ENCODE data around the gene GNG4. TPM values are rescaled to one million over a fixed set of nuclear protein-coding genes. Genes with fewer than 3 reads are reported as not detected.
"Not testable (repeated sequence)": the region's sequence is repeated elsewhere in the genome, so short reads cannot be mapped to it uniquely, and the experiment has no call there.

The GNG4 gene
- total RNA-seq, 2 experiments from 2014 or later, result not detected

DNA sequence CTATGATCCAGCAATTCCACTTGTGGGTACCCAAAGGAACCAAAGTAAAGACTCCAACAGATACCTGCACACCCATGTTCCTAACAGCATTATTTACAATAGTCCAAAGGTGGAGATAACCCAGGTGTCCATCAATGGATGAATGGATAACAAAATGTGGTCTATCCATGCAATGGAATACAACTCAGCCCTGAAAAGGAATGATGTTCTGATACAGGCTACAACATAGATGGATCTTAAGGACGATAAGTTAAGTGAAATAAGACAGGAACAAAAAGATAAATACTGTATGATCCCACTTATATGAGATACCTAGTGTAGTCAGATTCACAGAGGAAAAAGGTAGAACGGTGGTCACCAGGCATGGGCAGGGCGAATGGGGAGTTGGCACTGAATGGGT is 69.7 kb downstream of the GNG4 start:
- H3K36me3 ChIP-seq (ENCODE audit: insufficient read depth, low read length), result no peaks in the 10 kb centered on the region
- intact Hi-C loops (cut with micrococcal nuclease; ENCODE audit: unreplicated experiment), result no loop called here
- H3K9me3 ChIP-seq (ENCODE audit: low read length), result no peaks in the 10 kb centered on the region
- DNase-seq (ENCODE audit: low spot score), result no peak
- ChIA-PET POLR2A (no interaction called here), CTCF (ENCODE audit: unreplicated experiment) (no interaction called here)
- no peaks in the 10 kb centered on the region for H3K9me2 ChIP-seq (ENCODE audit: insufficient read depth, low read length)
- no peak for TF ChIP-seq EZH2phosphoT487 (IDR thresholded peaks at IDR 0.05; ENCODE audit: borderline replicate concordance, low read depth, low read length)
- TF ChIP-seq, protein P1, sequence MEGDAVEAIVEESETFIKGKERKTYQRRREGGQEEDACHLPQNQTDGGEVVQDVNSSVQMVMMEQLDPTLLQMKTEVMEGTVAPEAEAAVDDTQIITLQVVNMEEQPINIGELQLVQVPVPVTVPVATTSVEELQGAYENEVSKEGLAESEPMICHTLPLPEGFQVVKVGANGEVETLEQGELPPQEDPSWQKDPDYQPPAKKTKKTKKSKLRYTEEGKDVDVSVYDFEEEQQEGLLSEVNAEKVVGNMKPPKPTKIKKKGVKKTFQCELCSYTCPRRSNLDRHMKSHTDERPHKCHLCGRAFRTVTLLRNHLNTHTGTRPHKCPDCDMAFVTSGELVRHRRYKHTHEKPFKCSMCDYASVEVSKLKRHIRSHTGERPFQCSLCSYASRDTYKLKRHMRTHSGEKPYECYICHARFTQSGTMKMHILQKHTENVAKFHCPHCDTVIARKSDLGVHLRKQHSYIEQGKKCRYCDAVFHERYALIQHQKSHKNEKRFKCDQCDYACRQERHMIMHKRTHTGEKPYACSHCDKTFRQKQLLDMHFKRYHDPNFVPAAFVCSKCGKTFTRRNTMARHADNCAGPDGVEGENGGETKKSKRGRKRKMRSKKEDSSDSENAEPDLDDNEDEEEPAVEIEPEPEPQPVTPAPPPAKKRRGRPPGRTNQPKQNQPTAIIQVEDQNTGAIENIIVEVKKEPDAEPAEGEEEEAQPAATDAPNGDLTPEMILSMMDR (conservative IDR thresholded peaks at IDR 0.05; ENCODE audit: low read length), result no peak
- no peaks in the 10 kb centered on the region for H3K79me2 ChIP-seq (ENCODE audit: insufficient read depth, low read depth, low read length)
- BruUV-seq (replicated peaks), result no TSS peak
- H3K4me2 ChIP-seq (ENCODE audit: low read length), result no peak overlapping the region
- H2AFZ ChIP-seq (ENCODE audit: low read length), result no peak overlapping the region
- no peak overlapping the region for H3K4me3 ChIP-seq (ENCODE audit: low read depth, low read length, poor library complexity, severe bottlenecking)
- H3K4me1 ChIP-seq (ENCODE audit: insufficient read depth, low read length, poor library complexity, severe bottlenecking), result no peaks in the 10 kb centered on the region
- no peak overlapping the region for H3K27ac ChIP-seq (ENCODE audit: low read depth, low read length, poor library complexity, severe bottlenecking)
- H4K20me1 ChIP-seq (ENCODE audit: insufficient read depth, low read length), result no peaks in the 10 kb centered on the region

DNA sequence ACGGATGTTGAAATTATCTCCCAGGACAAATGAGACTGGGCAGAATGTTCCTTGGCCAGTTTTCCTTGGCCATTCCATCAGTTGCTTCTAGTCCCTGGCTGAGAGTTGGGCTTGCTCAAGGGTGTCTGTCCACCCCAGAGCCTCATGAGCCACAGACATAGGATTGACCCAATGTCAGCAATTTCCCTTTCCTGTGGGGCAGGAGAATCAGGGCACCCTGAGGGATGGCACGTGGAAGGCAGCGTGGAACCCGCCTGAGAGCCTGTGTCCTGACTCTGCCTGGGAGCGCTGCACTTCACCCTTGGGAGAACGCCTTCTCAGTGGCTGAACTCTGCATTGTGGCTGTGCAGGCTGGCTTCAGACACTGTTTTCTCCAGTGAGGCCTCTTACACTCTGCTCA is 74.0 kb downstream of the GNG4 start:
- ChIA-PET CTCF (ENCODE audit: unreplicated experiment) (no interaction called here), POLR2A (interaction anchor here (0.7 kb wide), 1 partner anchor 46 kb away, joined by 3 read pairs; no protein-coding TSS in a partner anchor)
- DNase-seq (ENCODE audit: low spot score), result no peak
- Histone ChIP-seq H3K79me2 (ENCODE audit: insufficient read depth, low read depth, low read length) (no peaks in the 10 kb centered on the region), H2AFZ (ENCODE audit: low read length) (no peak overlapping the region), H3K9me3 (ENCODE audit: low read length) (no peaks in the 10 kb centered on the region), H3K4me1 (ENCODE audit: insufficient read depth, low read length, poor library complexity, severe bottlenecking) (no peaks in the 10 kb centered on the region), H3K27ac (ENCODE audit: low read depth, low read length, poor library complexity, severe bottlenecking) (no peak overlapping the region), H3K4me2 (ENCODE audit: low read length) (no peak overlapping the region), H3K36me3 (ENCODE audit: insufficient read depth, low read length) (no peaks in the 10 kb centered on the region), H3K4me3 (ENCODE audit: low read depth, low read length, poor library complexity, severe bottlenecking) (no peak overlapping the region), H4K20me1 (ENCODE audit: insufficient read depth, low read length) (no peaks in the 10 kb centered on the region), H3K9me2 (ENCODE audit: insufficient read depth, low read length) (no peaks in the 10 kb centered on the region)
- TF ChIP-seq, protein P1 (conservative IDR thresholded peaks at IDR 0.05; ENCODE audit: low read length), result no peak
- TF ChIP-seq EZH2phosphoT487 (IDR thresholded peaks at IDR 0.05; ENCODE audit: borderline replicate concordance, low read depth, low read length), result no peak
- intact Hi-C loops (cut with micrococcal nuclease; ENCODE audit: unreplicated experiment), result no loop called here
- no TSS peak for BruUV-seq (replicated peaks)

DNA sequence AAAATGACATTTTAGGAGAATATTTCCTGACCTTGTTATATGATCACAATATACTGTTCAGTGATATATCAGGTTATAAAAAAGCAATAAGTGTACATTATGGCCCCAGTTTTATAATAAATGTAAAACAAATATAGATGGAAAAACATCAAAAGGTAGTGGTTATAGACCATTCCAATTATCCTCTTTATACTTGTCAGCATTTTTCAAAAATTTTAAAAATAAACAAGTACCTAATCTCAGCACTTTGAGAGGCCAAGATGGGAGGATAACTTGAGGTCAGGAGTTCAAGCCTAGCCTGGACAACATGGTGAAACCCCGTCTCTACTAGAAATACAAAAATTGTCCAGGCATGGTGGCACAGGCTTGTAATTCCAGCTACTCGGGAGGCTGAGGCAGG is 75.7 kb downstream of the GNG4 start:
- no TSS peak for BruUV-seq (replicated peaks)
- no peak overlapping the region for H3K4me2 ChIP-seq (ENCODE audit: low read length)
- H3K4me3 ChIP-seq (ENCODE audit: low read depth, low read length, poor library complexity, severe bottlenecking), result no peak overlapping the region
- no peak for TF ChIP-seq EZH2phosphoT487 (IDR thresholded peaks at IDR 0.05; ENCODE audit: borderline replicate concordance, low read depth, low read length)
- TF ChIP-seq, protein P1 (conservative IDR thresholded peaks at IDR 0.05; ENCODE audit: low read length), result no peak
- intact Hi-C loops (cut with micrococcal nuclease; ENCODE audit: unreplicated experiment), result no loop called here
- H3K9me3 ChIP-seq (ENCODE audit: low read length), result no peaks in the 10 kb centered on the region
- no peaks in the 10 kb centered on the region for H4K20me1 ChIP-seq (ENCODE audit: insufficient read depth, low read length)
- H2AFZ ChIP-seq (ENCODE audit: low read length), result no peak overlapping the region
- DNase-seq (ENCODE audit: low spot score), result no peak
- CTCF ChIA-PET (ENCODE audit: unreplicated experiment), result no interaction called here
- H3K9me2 ChIP-seq (ENCODE audit: insufficient read depth, low read length), result no peaks in the 10 kb centered on the region
- POLR2A ChIA-PET, result no interaction called here
- no peaks in the 10 kb centered on the region for H3K79me2 ChIP-seq (ENCODE audit: insufficient read depth, low read depth, low read length)
- H3K4me1 ChIP-seq (ENCODE audit: insufficient read depth, low read length, poor library complexity, severe bottlenecking), result no peaks in the 10 kb centered on the region
- H3K27ac ChIP-seq (ENCODE audit: low read depth, low read length, poor library complexity, severe bottlenecking), result no peak overlapping the region
- H3K36me3 ChIP-seq (ENCODE audit: insufficient read depth, low read length), result no peaks in the 10 kb centered on the region

DNA sequence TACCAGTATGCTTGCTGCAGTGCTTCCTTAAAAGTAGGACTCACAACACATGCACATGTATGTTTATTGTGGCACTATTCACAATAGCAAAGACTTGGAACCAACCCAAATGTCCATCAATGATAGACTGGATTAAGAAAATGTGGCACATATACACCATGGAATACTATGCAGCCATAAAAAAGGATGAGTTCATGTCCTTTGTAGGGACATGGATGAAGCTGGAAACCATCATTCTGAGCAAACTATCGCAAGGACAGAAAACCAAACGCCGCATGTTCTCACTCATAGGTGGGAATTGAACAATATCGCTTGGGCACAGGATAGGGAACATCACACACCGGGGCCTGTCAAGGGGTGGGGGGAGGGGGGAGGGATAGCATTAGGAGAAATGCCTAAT is 76.6 kb downstream of the GNG4 start:
- H3K4me3 ChIP-seq (ENCODE audit: low read depth, low read length, poor library complexity, severe bottlenecking); H3K4me2 ChIP-seq (ENCODE audit: low read length); H3K36me3 ChIP-seq (ENCODE audit: insufficient read depth, low read length); H3K79me2 ChIP-seq (ENCODE audit: insufficient read depth, low read depth, low read length); H3K9me3 ChIP-seq (ENCODE audit: low read length); intact Hi-C loops (cut with micrococcal nuclease; ENCODE audit: unreplicated experiment); H3K4me1 ChIP-seq (ENCODE audit: insufficient read depth, low read length, poor library complexity, severe bottlenecking); DNase-seq (ENCODE audit: low spot score); H2AFZ ChIP-seq (ENCODE audit: low read length); H4K20me1 ChIP-seq (ENCODE audit: insufficient read depth, low read length); H3K27ac ChIP-seq (ENCODE audit: low read depth, low read length, poor library complexity, severe bottlenecking); BruUV-seq (replicated peaks); CTCF ChIA-PET (ENCODE audit: unreplicated experiment); H3K9me2 ChIP-seq (ENCODE audit: insufficient read depth, low read length): not testable (repeated sequence)
- POLR2A ChIA-PET, result interaction anchor here (0.6 to 0.7 kb wide), 3 partner anchors 79 to 1227 kb away, joined by 3 to 4 read pairs (median 3); no protein-coding TSS in a partner anchor

Data from OCI-LY7 (cell line).